NCI-H2081 treated with DMSO at 0.1 percent for 48 hours (cell line): ENCODE results near the gene TTC7B.
"Not testable (repeated sequence)": the region's sequence is repeated elsewhere in the genome, so short reads cannot be mapped to it uniquely, and the experiment has no call there.

Experiments used
- DNase-seq: peaks from one replicate; lab custom pipeline; 2025; lab: John Stamatoyannopoulos, UW

TTC7B gene, protein sequence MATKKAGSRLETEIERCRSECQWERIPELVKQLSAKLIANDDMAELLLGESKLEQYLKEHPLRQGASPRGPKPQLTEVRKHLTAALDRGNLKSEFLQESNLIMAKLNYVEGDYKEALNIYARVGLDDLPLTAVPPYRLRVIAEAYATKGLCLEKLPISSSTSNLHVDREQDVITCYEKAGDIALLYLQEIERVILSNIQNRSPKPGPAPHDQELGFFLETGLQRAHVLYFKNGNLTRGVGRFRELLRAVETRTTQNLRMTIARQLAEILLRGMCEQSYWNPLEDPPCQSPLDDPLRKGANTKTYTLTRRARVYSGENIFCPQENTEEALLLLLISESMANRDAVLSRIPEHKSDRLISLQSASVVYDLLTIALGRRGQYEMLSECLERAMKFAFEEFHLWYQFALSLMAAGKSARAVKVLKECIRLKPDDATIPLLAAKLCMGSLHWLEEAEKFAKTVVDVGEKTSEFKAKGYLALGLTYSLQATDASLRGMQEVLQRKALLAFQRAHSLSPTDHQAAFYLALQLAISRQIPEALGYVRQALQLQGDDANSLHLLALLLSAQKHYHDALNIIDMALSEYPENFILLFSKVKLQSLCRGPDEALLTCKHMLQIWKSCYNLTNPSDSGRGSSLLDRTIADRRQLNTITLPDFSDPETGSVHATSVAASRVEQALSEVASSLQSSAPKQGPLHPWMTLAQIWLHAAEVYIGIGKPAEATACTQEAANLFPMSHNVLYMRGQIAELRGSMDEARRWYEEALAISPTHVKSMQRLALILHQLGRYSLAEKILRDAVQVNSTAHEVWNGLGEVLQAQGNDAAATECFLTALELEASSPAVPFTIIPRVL

DNA sequence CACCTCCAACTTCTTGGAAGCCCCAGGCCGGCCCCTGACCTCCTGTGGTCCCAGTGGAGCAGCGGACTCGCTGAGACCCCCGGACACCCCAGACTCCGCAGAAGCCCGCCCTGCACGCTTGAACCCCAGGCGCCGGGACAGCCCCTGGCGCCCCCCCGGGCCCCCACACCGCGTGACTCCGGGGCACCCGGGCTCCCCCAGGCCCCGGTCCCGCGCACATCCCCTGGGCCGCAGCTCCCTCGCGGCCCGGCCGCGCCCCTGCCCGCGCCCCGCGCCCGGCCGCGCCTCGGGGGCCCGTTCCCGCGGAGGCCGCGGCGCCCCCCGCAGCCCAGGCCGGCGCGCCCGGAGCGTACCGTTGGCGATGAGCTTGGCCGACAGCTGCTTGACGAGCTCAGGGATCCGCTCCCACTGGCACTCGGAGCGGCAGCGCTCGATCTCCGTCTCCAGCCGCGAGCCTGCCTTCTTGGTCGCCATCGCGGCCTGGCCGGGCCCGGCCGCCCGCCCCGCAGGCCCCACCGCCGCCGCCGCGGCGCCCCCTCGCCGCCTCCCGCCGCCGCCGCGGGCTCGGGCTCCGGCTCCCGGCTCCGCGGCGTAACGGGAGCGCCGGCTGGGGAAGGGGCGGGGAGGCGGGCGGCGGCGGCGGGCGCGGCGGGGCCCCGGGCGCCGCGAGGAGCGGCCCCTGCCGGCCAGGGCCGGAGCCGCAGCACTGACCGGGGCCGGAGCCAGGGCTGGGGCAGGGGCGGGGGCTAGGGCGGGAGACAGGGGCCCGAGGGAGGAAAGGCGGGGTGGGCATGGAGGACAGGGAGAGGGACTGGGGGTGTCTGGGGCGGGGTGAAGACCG is at the start of gene TTC7B:
Gene TTC7B, minus strand, starts transcription at position 609 of the 841 bp plus-strand sequence. Its CDS starts 135 bp downstream, at position 474.
- no peak for DNase-seq

DNA sequence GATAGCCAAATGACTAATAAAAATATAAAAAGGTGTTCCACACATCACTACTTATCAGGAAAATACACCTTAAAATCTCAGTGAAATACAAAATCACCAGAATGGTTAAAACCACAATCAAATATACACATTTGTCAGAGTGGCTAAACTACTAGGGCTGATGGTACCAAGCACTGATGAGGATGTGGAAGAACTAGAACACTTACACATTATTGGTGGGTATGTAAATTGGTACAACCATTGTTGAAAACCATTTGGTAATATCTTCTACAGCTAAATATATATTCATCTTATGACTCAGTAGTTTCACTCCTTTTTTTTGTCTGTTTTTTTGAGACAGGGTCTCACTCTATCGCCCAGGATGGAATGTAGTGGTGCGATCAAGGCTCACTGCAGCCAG is 48.5 kb upstream of the TTC7B start:
- no peak for DNase-seq

DNA sequence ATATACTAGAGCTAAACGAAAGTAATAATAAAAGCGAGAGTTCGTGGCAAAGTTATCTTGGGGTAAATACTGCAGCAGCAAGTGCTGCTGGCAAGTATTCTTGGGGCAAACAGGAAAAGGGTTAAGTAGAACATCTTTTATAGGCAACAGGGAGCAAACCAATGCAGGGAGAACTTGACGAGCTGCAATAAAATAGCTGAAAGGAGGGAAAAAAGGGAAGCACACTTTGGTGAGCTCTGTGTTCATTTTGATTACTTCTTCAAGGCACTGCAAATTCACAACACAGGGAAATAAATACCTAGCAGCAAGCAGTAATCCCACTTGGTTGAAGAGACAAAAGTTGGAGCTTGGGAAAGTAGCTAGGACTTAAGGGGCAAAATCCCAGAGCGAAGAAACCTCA is 42.3 kb upstream of the TTC7B start:
- DNase-seq: no peak

DNA sequence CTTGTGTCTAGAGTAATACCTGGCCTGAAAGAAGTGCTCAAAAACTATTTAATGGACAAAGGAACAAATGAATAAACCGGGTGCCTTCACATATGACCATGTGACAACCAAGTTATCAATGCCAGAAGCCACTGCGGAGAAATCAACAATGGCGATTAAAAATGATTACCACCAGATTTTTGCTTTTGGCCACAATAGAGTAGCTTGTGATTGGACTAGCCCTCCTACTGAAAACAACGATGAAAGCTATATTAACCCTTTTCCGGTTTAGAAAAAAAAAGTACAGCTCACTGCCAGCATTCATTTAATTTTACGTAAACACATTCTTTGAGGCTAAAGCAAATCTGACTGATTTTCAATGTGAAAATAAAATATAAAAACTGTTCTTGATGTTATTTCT is 41.6 kb upstream of the TTC7B start:
- no peak for DNase-seq

DNA sequence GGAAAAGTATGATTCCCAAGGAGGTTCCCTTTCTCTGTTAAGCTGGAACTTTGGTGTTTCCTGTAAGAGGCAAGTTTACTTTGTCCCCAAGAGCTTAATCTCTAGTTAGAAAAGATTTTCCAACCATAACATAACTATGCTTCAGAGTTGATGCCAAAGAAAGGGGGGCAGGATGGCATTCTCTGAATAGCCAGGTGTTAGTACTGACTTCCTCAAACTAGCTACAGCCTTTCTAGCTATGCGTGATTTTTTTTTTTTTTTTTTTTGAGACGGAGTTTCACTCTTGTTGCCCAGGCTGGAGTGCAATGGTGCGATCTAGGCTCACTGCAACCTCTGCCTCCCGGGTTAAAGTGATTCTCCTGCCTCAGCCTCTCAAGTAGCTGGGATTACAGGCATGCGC is 39.9 kb upstream of the TTC7B start:
- not testable (repeated sequence) for DNase-seq

DNA sequence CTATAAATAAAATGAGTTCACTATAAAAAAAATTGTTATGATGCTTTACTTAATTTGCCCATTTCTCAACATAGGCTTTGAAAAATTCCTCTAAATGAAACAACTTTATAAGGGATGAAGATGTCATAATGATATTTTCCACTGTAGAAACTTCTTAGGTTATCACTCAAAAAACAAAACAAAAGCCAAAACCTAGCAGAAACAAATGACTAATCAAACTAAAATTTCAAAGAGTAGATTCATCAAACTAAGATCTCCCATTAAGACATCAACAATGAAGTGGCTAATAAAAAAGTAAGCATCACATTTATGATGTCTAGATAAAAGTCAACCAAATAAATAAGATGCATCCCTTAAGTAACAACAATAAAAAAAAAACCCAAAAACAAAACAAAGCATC is 36.9 kb upstream of the TTC7B start:
- DNase-seq: no peak

DNA sequence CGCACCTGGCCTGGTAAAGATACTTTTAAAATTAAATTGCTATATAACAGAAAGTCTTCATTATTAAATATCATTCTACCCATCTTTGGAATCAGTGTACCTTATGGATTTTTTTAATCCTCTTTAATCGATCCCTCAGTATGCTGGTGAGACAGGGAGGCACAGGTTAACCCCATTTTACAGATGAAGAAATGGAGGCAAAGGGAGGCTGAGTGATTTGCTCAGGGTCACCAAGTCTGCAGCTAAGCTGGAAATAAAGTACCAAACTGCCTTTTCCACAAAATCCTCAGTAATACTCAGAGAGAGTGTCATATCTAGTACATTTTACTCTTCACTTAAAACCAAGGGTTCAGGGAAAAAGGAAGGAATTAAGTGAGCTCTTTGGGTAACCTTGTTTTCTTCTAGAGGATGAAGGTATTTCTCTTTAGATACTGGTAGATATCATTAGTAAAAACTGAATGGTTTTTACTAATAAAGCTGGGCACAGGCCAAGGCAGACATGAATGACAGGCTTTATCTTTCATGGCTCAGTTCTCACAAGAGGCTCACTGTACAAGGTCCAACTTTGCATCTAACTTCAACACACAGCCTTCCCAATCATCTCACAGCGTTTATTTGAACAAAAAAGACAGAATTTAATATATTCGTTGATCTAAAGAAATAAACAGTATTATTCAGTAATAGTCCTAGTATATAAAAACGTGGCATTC is 35.3 kb upstream of the TTC7B start:
- DNase-seq: no peak

DNA sequence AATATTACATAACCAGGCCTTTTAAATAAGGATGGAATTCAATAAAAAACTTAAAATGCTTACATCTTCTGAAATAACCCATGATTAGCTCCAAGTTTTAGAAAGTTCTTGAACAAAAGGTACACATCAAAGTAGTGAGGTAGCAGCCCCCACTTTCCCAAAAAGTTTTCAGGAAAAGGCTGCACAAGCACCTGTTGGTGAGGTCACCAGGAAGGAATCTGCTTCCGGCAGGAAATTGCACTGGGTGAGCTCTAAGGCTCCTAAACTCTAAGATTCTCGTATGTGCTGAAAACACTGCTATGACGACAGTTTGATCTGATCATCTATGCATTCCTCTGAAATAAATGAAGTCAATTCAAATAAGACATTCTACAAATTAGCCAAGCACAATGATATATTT is 34.3 kb upstream of the TTC7B start:
- no peak for DNase-seq

DNA sequence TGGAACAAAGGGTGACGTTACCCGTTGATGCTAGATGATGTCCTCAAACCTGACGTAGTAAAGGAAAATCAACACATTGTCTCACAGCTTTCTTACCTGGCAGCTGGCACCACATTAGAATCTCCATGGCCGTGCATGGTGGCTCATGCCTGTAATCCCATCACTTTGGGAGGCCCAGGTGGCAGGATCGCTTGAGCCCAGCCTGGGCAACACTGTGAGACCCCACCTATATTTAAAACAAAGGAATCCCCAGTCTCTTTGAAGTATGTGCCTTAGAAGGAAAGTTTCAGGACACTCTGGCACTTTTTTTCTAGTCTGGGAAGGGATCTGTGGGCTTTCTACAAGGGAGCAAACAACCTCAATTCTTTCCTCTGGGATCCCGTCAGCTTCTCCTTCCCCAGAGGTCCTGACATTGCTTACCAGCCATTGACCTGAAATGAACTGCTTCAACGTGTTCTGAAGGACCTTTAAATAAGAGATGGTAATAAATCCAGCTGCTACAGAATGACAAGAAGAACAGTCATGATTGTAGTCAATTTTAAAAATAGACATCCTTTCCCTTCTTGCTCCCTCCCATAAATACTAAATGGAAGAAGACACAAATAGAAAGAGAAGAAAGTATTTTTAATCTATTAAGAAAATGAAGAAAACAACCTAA is 33.7 kb upstream of the TTC7B start:
- DNase-seq: no peak

DNA sequence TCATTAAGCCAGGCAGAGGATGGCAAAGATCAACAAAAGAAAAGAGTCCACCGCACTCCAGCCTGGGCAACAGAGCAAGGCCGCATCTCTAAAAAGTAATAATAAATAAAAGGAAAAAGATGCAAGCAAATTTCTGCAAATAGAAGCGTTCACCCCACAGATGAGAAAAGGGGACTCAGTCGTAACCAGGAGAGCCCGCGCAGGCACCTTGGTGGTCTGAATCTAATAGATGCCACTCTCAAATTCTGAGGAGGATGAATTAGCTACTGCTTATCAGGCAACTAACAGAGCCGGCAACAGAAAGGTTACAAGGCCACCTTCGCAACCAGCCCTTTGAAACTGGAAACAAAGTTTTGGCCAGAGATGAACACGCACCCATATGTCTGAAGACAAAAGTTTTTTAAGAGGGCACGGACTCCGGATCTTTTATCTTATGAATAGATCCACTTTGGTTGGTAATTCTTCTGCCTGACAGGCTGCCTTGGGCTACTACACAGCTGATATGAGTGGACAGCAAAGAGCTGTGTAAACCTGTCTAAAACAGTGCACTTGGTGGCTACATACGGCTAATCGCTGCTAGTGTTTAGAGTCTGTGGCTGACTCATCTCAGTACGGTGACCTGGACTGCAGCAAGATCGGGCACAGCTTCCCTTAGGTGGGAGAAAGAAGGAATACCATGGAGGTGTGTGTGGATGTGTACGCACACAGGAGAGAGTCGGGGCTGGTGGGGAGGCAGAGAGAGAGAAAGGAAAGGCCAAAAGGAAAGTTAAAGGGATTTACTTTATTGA is 32.9 kb upstream of the TTC7B start:
- no peak for DNase-seq

DNA sequence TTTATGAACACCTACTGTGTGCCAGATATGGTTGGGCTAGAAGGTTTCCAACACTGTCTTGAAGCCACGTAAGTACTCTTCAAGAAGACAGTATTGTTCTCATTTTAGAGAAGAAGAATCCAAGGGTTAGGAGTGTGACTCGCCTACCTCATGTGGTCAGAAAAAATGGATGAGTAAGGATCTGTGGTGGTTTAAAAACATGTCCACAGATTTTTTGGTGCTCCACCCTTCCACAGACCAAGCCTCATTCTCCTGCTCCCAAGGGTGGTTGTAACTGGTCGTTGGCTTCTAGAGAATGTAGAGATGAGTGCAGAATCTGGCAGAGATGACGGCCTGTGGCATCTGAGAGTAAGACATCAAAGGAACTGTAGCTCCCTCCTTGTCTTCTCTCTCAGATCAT is 30.3 kb upstream of the TTC7B start:
- DNase-seq: no peak

DNA sequence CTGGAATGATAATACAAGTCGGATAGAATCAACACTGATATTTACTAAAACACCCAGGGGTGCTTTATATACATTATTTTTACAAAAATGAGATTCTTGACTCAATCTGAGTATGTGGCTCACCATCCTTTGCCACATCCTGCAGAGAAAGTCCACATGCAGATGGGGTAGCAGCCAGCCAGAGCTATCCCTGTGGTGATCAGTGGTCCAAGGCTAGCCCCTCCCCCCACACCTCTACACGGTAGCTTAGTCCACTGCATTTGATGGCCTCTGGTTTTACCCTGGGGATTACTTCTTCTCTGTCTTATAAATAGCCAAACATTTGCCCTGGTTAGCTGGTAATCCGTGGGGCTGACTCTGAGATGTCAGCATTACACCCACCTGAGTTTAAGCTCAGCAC is 28.1 kb upstream of the TTC7B start:
- DNase-seq: no peak

DNA sequence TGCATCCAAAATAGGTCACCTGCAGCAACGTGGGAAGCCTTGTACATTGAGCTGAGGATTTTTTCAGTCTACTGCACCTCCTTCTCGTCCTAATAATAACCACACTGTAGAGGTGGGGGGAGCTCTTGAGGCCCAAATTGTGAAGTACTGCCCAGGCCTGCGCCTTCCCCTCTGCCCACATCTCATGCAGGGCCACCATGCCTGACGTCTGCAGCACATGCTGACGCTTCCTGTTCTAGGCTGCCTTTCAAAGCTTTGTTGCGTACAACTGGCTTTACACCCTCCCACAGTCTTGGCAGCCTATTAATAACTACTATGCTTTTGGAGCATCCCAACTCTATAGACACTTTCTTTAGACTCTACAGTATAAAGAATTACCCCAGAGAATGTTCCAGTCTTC is 26.5 kb upstream of the TTC7B start:
- DNase-seq: no peak

DNA sequence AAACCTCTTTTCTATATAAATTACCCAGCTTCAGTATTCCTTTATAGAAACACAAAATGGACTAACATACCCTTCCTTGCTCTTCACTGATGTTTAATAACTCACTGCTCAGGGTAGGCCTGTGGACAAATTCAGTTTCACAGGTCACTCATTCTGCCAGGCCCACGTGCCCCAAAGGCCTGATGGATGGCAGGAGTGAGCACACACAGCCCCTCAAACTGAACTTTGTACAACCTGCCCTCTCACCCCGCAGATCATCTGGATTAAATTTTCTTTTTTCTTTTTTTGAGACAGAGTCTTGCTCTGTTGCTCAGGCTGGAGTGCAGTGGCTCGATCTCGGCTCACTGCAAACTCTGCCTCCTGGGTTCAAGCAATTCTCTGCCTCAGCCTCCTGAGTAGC is 24.4 kb upstream of the TTC7B start:
- DNase-seq: not testable (repeated sequence)

DNA sequence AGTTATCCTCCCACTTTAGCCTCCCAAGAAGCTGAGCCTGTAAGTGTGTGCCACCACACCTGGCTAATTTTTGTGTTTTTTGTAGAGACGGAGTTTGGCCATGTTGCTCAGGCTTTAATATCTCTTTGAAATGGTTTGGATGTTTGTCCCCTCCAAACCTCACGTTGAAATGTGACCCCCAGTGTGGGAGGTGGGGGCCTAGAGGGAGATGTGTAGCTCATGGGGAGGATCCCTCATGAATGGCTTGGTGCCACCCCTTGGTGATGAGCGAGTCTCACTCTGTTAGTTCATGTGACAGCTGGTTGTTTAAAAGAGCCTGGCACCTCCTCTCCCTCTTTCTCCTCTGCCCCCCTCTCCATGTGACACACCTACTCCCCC is 23.6 kb upstream of the TTC7B start:
- no peak for DNase-seq

DNA sequence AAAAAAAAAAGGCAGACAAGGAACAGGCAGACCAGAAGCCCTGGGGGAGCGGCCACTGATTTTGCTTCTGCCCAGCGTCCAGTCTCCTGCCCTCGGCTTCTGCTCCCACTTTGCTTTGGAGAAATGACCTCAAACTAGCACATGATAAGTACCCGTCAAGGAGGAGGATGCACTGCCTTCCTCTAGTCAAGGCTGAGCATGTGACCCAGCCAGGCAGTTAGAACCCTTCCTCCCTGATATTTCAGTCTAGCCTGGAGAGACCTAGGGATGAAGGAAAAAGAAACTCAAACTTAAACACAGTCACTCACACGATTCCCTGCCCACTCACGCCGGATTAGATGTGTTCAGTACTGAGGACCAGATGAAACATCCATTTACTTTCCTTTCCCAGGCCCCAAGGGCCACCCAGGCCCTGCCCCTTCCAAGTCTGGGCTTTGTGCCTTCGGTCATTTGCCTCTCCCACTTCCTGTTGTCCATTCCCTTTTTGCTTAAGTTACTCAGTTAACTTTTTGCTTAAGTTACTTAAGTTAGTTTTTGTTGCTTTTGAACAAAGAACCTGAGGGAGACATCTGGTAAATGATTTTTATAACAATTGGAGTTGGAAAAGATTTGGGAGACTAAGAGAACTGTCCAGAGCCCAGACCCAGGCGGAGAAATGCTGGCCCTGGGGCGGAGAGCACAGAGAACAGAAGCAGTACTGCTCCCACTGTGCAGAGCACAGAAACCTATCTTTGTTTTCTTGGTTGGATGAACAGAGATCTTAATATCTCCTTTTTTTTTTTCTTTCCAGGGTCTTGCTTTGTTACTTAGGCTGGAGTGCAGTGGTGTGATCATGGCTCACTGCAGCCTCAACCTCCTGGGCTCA is 23.0 kb upstream of the TTC7B start:
- DNase-seq: no peak

DNA sequence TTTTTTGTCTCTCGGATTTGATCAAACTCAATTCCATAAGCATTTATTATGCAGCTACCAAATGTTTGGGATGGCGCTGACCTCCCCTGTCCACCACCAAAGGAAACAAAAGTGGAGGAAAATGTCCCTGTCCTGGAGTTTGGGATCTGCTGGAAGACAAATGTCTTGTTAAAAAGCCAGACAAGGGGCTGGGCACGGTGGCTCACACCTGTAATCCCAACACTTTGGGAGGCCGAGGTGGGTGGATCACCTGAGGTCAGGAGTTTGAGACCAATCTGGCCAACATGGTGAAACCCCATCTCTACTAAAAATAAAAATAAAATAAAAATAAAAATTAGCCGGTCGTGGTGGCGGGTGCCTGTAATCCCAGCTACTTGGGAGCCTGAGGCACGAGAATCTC is 22.3 kb upstream of the TTC7B start:
- DNase-seq: not testable (repeated sequence)

DNA sequence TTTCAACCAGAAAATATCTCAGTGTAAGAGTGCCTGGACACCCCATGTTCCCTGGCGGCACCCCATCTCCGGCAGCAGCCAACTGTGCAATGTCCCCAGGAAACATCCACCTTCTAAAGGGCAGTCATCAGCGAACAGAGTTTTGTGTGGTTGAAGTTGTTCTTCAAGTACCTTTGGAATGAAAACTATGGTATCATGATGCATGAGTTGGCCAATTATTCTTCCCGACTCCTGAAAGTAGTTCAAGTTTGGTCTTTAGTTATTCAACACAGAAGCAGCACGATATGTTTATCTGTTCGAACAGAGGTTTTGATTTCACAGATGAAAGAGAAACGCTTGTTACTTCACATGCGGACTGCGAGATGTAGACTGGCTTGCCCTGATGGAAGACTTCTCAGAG is 21.1 kb upstream of the TTC7B start:
- no peak for DNase-seq

DNA sequence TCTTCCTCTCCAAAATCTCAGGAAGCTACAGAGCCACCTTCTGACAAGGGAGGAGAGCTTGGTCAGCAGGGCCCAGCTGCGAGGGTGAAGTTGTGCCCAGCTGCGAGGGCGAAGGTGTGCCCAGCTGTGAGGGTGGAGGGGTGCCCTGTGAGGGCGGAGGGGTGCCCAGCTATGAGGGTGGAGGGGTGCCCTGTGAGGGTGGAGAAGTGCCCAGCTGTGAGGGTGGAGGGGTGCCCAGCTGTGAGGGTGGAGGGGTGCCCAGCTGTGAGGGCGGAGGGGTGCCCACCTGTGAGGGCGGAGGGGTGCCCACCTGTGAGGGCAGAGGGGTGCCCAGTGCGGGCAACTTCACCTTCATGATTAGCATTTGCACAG is 20.4 kb upstream of the TTC7B start:
- DNase-seq: no peak

DNA sequence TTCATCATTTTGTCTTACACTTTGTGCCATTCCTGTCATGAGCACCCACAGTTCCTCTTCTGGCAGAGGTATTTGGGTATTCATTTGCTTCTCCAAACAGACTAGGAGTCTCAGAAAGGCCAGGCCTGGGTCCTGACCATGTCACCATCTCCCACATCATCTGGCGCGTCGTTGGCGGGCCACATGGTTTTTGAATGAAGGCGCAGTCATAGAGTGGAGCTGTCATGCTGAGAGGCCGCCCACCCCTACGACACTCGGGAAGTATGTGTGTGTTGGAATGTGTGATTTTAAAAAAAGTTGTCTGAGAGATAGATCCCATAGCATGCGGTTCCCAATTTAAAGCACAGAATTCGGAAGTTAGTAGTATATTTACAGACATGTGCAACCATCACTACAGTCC is 15.6 kb upstream of the TTC7B start:
- DNase-seq: no peak
